DLD1 (cell line): ENCODE results near the gene CCDC85C.

Experiments used
- in situ Hi-C: cut with HindIII; loops from 2 replicates; pipeline ENCODE4 v1.10.0; 2017; ENCODE audit warnings: low sequenced_read_pairs

CCDC85C gene

GRCh38 chr14:99608591-99608990, 4.6 kb upstream of the CCDC85C start:
- in situ Hi-C loops = no loop called here

GRCh38 chr14:99606359-99606758, 2.4 kb upstream of the CCDC85C start:
- in situ Hi-C loops = no loop called here

DNA sequence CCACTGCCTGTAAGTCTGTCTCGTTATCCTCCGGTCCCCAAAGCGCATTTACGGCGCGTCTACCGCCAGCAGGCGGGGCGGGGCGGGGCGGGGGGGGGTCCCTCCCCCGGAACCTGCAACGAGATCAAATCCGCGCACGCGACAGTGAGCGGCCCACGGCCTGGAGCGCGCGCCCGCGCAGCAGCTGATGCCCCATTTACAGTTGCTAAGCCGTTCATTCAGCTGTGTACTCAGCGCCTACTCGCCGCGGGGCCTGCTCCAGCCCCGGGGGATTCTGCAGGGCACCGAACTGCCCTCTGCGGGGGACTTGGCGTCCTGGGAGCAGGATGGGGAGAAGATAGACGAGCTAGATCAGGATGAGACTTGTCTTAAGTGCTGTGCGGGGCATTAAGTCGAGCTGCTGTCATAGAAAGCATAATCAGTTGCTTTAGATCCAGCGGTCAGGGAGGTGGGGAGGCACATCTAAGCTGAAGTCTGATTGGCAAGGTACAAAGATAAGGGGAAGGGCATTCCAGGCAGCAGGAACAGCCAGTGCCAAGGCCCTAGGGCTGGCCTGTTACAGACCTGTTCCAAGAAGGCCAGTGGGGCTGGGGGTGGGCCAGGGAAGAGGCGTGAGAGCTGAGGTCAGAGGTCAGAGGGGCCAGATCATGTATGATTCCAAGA, 1.4 kb upstream of the CCDC85C start:
- in situ Hi-C loops = no loop called here

GRCh38 chr14:99604766-99605298, 825 bp upstream of the CCDC85C start:
- in situ Hi-C loops = no loop called here

DNA sequence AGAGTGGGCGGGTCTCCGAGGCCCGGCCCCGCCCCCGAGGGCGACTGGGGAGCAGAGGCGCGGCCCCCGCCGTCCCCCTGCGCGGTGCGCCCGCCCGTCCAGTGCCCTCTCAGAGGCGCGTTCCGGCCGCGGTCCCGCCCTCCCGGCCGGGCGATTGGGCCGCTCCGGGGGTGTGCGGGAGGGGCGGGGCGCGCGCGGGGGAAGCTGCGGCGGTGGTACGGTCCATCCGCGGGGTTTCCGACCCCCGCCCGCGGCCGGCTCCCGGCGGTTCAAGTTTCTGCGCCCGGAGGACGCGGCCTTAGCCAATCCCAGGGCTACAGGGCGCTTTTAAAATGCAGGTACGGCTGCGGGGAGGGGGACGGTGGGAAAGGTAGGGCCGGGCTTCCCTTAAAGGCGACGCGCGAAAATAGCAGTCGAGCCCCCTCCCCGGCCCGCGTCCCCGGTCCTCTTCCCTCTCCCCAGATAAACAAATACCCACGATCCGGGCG, 315 bp upstream of the CCDC85C start:
- in situ Hi-C loops = no loop called here

- in situ Hi-C loops = no loop called here
These were observed 1.1 kb downstream of the CCDC85C start for GRCh38 chr14:99602788-99603415.

GRCh38 chr14:99602054-99602787, 1.8 kb downstream of the CCDC85C start:
- in situ Hi-C loops = no loop called here

GRCh38 chr14:99601361-99601831, 2.6 kb downstream of the CCDC85C start:
- in situ Hi-C loops = no loop called here

- in situ Hi-C loops = no loop called here
These were observed 3.6 kb downstream of the CCDC85C start for GRCh38 chr14:99600232-99600888.

- in situ Hi-C loops = no loop called here
These were observed 4.6 kb downstream of the CCDC85C start for GRCh38 chr14:99599393-99599792.

DNA sequence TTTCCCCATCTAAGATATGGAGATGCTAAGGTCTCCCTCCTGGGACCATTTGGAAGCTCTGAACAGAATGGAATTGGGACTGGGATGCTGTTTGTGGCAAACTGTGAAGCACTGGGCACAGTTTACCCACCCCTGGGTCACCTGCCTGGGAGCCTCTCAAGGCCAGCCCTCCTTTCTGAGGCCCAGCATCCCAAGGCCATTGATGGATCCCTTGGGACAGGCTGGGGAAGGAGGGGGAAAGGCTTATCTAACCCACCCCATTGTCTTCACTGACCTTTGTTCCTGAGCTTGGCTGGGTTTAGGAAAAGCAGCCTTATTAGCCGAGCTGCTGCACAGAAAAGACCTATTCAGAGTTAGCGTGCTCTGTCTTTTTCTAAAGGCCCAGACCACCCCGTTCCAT, 5.2 kb downstream of the CCDC85C start:
- in situ Hi-C loops = no loop called here

- in situ Hi-C loops = no loop called here
These were observed 6.0 kb downstream of the CCDC85C start for GRCh38 chr14:99597911-99598600.

DNA sequence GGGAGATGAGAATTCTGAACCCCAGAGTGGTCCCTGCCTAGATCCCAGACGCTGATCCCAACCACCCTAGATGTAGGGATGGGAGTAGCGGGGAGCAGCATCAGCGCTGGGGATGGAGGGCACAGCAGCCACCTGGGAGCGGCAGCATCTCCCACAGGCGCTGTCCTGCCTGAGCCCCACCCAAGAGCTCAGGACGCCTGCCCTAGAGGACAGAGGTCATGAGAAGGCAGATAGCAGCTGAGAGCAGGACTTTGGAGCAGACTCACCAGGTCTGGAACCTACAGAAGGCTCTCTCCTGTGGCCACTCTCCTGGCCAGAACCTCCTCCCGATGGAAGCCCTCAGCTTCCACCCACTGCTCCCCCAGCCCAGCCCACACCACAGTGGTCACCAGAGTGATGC, 7.2 kb downstream of the CCDC85C start:
- in situ Hi-C loops = no loop called here

- in situ Hi-C loops = no loop called here
These were observed 7.9 kb downstream of the CCDC85C start for GRCh38 chr14:99596071-99596627.

GRCh38 chr14:99595524-99595923, 8.5 kb downstream of the CCDC85C start:
- in situ Hi-C loops = no loop called here

- in situ Hi-C loops = no loop called here
These were observed 9.0 kb downstream of the CCDC85C start for GRCh38 chr14:99595034-99595433.

GRCh38 chr14:99593971-99594841, 9.8 kb downstream of the CCDC85C start:
- in situ Hi-C loops = no loop called here

DNA sequence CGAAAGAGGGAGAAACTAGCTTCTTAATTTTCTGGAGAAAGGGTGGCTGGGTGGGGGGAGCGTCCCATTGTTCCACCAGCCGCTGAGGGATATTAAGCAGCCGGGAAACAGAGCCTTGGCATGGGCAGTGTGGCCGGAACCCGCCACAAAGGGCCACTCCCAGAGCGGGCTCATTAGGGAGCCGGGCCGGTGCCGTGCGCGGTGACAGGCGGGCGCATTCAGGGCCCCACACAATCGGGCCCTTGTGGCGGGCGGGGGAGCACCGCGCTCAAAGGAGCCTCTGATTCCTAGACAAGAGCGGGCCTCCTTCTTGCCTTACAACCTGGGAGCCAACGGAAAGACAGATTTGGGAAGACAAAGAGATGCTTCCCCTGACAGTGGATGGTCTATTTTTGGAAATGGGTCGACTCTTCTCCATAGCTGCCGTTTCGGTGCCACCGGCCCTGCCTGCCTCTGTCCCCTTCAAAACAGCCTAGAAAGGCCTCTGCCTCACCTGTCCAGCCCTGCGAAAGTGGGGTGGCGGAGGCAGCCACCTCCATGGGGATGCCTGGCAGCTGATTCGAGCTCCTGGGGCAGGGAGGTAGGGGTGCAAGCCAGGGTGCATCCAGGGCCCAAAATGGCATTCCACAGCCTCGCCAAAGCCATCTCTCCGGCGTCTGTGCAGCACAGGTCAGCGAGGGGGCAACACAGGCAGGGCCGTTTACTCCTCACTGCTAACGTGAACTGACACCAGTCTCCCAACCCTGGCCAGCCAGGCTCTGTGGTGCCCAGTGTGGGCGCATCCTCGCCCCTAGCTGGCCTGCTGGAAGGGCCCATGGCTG, 10.9 kb downstream of the CCDC85C start:
- in situ Hi-C loops = no loop called here
